Activated CD4-positive, alpha-beta T cell treated with anti-CD3 and anti-CD28 coated beads, Interleukin-2, amount 50 U/mL, for 24 hours (primary cell): ENCODE measurements around the gene OR6B3.

ENCODE experiments used
- DNase-seq, 2 donors: peaks; one replicate each; pipeline ENCODE4 v3.0.0-alpha.2; 2020; ENCODE audit warnings: low read depth in 1 of 2, low spot score in 1 of 2

OR6B3 gene

DNA sequence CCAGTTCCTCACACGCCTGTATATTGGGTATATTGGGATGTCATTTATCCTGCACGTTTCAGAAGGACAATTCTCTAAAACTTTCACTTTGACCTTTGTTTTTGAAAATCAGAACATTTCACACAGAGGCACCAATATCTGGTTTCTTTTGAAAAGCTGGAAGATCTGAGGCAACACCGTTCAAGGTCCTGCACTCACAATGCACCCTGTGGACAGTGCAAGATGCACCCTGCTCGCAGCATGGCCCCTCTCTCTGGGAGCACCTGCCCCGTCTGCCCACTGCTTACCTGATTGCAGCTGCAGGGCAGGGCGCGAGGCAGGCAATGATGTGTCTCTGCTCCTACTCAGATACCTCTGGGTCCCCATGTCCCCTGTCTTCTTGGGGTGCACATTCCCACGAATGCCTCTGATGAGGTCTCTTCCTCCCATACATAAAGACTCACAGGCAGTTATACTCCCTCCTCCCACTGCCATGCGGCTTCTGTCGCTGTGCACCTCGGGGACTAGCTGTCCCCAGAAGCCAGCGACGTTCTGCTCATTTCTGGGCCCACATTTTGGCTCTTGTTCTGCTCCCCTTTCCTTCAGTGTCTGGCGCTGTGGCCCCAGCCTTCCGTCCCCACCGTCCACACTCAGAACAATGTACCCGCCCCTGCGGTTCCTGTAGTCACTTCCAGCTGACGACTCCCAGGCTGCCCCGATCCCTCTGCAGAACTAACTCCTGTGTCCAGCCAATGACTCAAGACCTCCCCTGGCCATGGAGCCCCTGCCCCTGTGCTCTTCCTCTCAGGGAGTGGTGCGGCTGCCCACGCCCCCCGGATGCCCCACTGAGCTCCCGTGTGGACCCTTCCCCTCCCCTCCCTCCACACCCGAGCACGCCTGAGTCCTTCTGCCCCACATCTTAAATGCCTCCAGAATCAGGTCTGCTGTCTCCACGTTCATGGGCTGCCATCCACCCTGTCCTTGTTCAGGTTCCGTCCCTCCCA is at the start of gene OR6B3:
OR6B3 (minus strand) TSS at position 349 of the 983 bp plus-strand sequence.
- DNase-seq = no peak

DNA sequence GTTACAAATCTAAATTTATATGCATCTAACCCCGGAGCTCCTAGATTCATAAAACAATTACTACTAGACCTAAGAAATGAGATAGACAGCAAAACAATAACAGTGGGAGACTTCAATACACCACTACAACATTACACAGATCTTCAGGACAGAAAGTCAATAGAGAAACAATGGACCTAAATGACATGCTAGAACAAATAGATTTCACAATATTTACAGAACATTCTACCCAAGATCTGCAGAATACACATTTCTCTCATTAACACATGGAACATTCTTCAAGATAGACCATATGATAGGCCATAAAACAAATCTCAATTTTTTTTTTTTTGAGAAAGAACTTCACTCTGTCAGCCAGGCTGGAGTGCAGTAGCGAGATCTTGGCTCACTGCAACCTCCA is 45.0 kb upstream of the OR6B3 start:
- DNase-seq = no peak

DNA sequence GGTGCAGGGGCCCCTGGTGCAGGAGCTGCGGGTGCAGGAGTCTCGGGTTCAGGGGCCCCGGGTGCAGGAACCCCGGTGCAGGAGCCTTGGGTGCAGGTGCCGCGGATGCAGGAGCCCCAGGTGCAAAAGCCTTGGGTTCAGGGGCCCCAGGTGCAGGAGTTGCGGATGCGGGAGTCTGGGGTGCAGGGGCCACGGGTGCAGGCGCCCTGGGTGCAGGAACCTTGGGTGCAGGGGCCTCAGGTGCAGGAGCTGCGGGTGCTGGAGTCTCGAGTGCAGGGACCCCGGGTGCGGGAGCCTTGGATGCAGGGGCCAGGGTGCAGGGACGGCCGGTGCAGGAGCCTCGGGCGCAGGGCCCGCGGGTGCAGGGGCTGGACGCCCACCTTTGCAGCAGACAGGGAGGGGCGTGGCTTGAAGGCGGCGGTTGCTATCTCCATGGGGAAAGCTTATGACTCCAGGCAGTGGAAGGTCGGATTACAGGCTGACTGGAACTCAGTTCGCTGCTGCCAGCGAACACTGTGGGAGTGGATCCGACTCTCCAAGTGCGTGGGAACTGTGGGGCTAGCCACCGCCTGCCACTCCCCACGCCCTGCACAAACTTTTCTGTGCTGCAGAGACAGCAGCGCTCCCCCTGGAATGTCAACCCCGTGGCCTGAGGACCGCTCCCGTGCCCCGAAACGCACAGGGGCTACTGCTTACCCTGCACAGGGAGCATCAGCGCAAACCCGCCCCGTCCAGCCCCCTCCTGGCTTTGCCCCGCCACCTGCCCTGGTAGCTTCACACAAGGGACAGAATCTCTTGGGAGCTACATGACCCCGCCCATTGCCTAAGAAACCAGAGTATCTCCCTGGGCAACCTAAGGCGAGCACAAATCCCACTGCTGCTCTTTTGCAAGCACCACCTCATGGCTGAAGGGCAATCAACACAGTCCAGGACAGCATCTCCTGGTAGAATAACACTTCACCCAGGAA is 42.5 kb upstream of the OR6B3 start:
- no peak for DNase-seq

DNA sequence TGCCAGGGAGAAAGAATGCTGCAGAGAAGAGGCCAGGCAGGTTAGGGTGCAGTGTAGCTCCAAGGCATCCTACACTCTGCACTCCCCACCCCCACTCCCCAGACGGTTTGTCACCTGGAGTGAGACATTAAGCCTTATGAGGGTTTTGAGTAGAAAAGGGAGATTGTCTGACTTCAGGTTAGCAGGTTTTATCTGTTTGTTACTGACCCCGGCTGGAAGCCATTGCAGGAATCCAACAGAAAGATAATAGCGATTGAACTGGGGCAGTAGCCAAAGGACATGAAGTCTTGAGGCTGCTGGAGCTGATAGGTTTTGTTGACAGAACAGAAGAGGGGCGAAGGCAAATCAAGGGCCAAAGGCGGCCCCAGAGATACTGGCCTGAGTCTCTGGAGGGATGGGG is 36.0 kb upstream of the OR6B3 start:
- DNase-seq = no peak

DNA sequence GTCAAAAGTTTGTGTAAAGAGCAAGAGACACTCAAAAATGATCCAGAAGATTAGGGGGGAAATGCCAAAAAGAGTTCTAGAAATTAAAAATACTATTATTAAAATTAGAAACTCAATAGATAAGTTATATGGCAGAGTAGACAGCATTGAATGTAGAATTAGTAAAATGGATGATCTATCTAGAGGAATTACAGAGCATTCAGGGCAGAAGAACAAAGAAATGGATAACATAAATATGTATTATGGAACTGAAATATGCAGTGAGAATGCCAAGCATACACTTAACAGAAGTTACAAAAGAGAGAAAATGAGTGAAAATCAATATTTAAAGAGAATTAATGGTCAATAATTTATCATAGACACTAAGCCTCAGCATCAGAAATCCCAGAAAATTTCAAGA is 33.2 kb upstream of the OR6B3 start:
- DNase-seq = no peak

DNA sequence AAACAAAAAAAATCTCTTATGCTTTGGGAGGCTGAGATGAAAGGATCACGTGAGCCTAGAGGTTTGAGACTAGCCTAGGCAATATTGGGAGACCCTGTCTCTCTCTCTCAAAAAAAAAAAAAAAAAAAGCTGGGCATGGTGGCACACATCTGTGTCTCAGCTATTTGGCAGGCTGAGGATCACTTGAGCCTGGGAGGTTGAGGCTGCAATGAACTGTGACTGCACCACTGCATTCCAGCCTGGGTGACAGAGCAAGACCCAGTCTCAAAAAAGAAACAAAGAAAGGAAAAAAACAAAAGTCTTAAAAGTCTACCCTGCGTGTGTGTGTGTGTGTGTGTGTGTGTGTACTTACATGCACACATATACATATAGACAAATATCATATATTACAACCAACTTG is 25.3 kb upstream of the OR6B3 start:
- no peak for DNase-seq

DNA sequence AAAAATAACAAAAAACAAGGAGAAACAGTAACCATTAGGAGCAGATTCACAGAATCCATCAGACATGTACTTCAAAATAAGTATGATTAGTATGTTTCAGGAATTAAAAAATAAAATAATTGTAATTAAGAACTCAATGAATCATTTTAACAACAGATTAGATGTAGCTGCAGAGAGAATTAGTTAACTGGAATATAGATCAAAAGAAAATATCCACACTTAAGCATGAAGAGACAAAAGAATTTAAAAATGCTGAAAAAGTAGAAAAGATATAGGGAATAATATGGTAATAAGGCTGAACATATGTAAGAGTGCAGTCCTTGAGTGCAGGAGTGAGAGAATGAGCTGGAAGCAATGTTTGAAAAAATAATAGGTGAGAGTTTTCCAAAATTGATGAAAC is 24.1 kb upstream of the OR6B3 start:
- DNase-seq = no peak

DNA sequence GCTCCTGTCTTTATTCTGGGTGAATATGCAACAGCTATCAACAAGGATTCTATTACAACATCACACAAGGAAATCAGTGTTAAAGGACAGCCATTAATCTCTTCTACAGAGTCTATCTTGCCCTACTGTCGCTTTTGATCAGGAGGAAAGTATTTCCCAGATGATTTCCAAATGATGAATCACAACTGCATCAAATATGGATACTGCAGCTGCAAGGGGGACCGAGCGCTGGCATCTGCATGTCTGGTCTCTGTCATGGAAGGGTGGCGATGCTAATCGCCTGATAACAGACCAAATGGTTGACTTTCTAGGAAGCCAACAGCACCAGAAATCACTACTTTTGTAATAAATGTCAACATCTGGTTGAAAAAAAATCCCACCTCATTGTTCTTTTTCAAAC is 21.2 kb upstream of the OR6B3 start:
- no peak for DNase-seq

DNA sequence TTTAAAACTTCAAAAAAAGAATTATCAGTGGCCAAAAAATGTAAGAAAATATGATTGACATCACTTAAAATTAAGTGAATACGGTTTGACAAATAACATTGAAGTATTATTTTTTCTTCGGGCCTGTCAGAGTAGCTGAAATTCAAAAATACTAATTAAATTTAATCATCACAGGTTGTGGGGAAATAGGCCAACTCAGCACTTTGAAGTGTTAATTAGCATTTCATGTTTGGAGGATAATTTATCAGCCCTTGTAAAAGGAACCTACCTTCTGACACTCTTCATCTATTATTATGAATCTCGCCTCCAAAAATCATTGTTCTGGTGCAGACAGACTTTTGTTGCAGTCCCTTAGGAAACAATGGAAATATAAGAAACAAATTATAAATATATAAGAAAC is 17.6 kb upstream of the OR6B3 start:
- DNase-seq = no peak

DNA sequence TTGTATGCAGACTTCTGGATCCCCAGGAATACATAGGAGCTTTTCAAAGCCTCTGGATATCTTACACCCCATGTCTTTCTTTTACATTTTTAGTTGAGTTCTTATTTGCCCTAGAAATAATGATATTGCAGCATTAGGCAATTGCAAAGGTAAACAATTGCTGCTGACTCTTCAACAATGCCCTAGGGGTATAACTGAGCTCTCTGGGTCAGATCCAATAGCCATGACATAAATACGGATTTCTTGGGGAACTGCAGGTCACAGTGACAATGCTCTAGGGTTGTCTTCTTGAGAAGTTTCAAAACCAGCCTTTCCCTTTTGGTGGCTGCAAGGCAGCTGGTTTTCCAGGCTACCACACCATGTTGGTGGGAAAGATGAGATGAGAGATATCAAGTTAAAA is 16.5 kb upstream of the OR6B3 start:
- DNase-seq = no peak

DNA sequence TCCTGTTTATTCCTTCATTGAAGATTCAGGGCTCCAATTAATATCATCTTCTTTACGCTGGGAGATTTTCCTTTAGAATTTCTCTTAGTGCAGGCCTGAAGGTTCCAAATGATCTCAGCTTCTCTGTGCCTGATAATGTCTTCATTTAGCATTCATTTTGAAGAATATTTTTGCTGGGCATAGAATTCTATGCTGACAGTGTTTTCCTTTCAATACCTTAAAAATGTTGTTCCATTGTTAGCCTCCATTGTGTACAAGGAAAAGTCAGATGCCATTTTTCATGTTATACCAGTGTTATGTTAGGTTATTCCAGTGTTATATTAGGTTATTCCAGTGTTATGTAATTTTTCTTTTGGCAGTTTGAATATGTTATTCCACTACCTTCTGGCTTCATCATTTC is 14.9 kb upstream of the OR6B3 start:
- DNase-seq = no peak

DNA sequence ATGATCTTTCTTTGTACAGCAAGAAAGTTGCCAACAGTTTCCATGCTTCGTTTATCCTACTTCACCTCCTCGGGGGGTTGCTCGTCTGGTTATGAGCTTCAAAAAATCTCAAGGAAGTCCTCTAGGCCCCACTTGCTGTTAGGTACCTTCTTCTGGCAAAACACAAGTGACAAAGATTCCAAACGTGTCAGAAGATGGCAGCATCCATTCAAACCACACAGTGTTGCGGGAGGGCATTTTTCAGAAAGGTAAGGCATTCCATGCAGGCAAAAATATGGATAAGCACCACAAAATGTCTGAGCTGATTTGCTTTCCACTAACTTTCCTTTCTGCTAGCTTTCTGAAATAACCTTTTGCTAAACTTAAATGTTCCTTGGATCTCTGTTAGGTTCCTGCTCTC is 13.2 kb upstream of the OR6B3 start:
- no peak for DNase-seq

DNA sequence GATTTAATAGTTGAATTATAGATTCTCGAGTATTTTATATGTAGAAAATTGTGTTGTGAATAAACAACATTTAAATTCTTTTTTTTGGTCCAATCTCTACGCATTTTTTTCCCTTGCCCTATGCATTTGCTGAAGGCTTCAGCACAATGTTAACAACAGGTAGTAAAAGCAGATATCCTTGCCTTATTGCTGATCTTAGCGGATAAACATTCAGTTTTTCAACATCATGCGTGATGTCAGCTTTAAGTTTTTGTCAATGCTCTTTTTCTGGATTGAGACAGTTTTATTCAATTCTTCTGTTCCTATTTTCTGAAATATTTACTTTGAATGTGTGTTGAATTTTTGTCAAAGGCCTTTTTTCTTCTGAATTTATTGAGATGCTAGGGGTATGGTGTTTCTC is 11.6 kb upstream of the OR6B3 start:
- DNase-seq = no peak

DNA sequence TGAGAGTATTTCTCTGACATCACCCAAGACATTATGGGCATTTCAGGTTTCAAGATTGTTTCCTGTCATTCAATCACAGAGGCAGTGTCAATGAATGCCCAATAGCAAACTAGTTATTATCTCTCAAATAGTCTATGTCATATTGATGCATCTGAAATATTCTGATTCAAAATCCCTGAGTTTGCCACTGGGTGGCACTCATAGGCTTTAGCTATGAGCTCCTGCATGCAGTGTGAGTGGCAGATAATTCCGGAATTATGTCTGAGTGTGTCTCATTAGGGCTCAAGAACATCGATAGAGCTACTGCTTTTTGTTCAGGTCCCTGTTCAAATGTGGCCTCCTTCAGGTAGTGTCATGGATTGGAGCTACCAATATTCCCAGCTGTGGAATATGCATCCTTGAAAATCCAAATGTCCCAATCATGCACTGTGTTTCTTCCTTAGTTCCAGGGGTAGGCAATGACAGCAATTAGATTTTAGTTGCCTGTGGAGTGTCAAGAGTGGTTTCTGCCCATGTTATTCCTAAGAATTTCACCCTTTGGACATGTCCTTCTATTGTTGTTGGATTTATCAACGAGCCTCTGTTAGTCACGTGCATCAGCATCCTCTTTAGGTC is 7.8 kb upstream of the OR6B3 start:
- peak in 1 of 2 donors; percentile 48 for DNase-seq

DNA sequence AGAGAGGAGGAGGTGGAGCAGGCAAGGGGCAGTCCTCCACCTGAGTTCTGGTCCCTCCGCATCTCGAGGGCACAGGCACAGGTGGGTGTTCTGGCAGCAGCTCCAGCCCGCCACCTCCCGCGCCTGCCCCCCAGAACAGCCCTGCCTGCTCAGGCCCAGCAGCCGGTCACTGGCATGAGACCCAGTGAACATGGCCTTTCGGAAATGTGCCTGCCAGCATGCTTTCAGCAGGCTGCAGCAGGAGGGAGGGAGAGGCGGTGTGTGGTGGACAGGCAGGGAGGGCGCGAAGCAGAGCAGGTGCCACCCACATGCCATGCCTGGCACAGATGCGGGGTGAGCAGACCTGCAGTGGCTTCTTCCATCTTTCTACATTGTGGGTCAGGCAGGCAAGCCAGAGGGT is 3.4 kb upstream of the OR6B3 start:
- DNase-seq = no peak

DNA sequence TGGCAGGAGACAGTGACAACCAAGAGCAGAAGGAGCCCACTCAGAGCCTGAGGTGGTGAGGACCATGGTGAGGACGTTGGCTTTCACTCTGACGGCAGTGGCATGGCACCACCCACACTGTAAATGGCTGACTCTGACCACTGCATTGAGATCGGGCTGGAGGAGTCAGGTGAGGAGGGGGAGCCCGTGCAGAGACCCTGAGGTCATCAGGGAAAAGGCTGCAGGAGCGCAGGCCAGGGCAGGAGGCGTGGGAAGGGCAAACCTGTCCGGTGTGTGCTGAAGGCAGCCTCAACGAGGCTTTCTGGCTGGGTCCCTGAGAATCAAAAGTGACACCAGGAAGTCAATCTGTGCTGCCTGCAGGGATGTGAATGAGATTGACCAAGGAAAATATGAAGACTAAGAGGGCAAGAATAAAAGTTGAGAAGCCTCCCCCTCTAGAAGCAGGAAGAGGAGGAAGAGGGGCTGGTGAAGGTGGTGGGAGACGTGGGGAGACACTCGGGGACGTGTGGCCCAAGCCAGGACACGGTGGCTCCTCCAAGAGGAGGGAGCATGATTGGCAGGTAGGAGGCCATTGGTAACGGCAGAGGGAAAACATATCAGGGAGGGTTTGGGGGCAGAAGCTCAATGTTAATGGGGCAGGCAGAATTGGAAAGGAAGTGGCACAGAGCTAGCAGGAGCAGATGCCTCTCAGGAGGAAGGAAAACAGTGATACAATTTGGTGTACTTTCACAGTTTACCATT is 2.0 kb upstream of the OR6B3 start:
- no peak for DNase-seq

DNA sequence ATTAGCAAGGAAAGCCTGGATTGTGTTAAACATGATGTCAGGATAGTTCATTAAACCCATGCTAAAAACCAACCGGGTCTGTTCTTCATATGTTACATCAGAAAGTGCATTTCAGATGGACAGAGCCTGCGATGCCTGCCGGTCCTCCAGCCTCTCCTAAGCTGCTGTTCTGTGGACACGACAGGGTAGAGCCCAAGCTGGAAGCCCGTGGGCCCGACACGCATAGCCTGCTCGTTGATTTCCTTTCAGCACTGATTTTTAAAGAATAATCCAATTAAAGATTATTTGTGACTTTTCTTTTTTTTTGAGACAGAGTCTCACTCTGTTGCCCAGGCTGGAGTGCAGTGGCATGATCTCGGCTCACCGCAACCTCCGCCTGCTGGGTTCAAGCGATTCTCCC is 797 bp downstream of the OR6B3 start:
- DNase-seq = no peak

DNA sequence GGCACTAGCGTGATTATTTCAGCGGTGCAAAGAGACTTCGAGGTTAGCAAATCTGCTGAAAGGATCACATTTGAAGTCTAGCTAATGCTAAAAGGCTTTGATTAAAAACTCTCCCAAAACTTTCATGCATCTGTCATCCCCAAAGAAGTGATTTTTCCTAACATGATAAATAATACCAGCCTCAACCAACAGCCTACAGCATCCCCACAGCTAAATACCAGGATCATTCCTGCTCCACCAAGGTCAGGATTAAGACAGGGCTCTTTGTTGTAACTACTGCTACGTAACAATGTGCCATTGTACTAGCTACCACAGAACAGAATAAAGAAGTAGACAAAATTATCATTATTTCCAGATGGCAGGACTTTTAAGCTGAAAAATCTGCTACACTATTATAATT is 1.6 kb downstream of the OR6B3 start:
- DNase-seq = no peak

DNA sequence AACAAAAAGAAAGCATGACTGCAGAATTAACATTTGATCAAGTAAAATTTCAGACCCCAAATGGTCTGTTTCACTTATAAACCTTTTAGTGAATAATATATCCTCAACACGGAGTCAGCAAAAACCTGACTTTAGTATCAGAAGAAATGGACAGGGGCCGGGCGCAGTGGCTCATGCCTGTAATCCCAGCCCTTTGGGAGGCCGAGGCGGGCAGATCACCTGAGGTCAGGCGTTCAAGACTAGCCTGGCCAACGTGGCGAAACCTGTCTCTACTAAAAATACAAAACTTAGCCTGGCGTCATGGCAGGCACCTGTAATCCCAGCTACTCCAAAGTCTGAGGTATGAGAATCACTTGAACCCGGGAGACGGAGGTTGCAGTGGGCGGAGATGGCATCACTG is 3.0 kb downstream of the OR6B3 start:
- DNase-seq = no peak

DNA sequence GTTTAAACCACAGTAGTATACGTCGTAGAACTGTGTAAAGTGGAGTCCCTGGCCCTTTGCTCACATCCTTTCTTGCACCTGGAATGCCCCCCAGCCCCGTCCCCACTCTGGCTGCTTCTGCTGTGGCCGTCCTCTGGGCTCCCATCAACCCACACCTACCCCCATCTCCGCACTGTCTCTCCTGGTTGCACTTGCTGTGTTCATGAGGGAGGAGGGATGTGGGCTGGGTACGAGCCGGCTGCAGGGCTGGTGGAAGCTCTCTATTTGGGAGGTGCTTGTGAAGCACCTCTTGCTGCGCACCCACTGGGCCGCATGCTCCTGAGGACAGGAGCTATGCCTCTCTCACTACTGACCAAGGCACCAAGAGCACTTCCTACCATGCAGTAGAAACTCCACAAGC is 5.1 kb downstream of the OR6B3 start:
- DNase-seq = no peak

DNA sequence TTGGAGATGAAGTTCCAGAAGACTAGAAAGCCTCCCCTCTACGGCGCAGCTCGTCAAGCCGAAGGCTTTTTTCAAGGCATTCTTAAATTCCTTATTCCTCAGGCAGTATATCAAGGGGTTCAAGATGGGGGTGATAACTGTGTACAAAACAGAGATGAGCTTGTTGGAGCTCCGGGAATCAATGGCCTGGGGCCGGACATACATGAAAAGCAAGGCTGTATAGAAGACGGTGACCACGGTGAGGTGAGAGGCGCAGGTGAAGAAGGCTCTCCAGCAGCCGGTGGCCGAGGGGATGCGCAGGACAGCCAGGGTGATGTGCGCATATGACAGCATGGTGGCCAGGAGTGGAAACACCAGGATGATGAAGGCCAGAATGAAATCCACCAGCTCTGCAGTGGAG is 8.2 kb downstream of the OR6B3 start:
- DNase-seq = no peak
